Measurements from ENCODE around the gene DNASE1L1. TPM values are rescaled to one million over a fixed set of nuclear protein-coding genes. Genes with fewer than 3 reads are reported as not detected.

DNASE1L1 gene
- total RNA-seq, 1 donor from 2014 or later = 49.2 TPM

DNA sequence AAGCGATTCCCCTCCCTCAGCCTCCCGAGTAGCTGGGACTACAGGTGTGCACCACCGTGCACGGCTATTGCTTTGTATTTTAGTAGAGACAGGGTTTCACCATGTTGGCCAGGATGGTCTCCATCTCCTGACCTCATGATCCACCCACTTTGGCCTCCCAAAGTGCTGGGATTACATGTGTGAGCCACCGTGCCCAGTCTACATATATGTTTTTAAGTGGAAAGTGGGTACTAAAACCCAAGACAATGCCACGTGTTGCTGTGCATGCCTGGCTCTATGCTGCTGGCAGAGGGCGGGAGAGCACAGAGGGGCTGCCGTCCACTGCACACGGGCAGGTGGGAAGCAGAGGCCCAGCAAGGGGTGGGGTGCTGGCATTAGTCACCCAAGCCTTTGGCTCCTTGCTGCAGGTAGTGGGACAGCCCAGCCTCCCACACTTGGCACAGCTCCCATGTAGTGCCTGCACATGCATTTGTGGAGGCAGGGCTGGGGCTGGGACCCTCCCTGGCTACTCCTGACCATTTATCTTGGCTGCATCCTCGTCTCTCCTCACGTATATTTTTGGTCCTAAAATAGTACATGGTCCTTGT, 26.5 kb downstream of the DNASE1L1 start:
- no peak for DNase-seq

DNA sequence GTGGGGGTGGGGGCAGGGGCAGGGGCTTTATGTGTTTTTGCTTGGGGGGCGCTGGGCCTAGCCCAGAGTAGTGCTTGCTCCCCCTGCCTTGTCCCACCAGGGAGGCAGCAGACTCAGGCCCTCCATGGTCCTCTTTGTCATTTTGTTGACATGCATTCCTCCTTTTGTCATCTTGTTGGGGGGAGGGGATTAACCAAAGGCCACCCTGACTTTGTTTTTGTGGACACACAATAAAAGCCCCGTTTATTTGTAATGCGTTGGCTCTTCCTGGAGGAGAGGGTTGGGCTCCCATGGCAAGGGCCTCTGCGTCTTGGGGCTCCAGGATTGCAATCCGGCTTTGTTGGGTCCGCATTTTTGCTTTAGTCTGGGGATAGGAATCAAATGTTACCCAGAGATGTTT, 27.8 kb downstream of the DNASE1L1 start:
- DNase-seq = no peak

DNA sequence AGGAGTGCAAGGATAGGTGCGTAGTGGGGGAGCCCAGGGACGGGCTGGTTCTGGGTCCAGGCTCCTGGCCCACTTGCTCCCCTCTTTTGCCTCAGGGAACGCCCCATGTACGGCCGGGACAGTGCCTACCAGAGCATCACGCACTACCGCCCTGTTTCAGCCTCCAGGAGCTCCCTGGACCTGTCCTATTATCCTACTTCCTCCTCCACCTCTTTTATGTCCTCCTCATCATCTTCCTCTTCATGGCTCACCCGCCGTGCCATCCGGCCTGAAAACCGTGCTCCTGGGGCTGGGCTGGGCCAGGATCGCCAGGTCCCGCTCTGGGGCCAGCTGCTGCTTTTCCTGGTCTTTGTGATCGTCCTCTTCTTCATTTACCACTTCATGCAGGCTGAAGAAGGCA, 28.3 kb downstream of the DNASE1L1 start:
- DNase-seq = no peak

DNA sequence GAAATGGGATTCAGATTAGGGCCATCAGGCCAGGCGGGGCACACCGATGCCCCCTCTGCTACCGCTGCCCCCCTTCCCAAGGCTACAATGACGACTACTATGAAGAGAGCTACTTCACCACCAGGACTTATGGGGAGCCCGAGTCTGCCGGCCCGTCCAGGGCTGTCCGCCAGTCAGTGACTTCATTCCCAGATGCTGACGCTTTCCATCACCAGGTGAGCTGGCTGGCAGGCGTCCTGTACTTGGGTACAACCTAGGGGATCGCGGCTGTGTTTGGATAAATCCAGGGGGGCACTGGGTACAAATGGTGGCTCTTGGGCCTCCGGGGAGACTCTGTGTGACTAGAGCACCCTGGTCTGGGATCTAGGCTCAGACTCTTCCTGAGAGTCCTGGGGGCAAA, 28.9 kb downstream of the DNASE1L1 start:
- no peak for DNase-seq

DNA sequence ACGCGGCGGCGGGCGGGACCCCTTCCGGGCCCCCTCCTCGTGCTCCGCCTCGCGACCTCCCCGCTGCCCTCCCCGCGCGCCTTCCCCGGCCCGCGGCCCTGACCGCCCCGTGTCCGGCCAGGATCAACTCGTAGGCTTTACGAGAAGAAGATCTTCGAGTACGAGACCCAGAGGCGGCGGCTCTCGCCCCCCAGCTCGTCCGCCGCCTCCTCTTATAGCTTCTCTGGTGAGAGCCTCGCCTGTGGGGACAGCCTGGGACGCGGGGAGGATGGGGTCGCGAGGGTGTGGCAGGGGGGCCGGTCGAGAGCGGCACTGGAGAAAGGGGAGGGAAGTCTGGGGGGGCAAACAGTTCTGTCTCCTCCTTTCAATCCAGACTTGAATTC, 29.5 kb downstream of the DNASE1L1 start:
- no peak for DNase-seq

DNA sequence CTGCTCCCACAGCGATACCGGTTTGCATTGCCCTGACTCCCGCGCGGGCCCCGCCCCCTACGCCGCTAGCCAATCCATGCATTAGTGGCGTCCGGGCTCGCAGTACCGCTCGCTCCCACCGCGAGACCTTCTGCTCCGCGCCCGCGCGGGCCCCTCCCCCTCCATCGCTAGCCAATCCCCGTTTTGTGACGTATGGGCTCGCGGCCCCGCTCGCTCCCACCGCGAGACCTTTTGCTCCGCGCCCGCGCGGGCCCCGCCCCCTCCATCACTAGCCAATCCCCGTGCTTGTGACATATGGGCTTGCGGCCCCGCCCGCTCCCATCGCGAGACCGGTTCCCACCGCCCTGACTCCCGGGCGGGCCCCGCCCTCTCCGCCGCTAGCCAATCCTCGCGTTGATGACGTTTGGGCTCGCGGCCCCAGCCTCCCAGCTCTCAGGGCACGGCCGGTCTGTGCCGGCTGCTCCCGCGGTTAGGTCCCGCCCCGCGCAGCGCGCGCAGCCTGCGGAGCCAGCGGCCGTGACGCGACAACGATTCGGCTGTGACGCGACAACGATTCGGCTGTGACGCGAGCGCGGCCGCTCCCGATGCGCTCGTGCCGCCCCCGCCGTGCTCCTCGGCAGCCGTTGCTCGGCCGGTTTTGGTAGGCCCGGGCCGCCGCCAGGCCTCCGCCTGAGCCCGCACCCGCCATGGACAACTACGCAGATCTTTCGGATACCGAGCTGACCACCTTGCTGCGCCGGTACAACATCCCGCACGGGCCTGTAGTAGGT, 30.1 kb downstream of the DNASE1L1 start, which contains the start of gene EMD:
Gene EMD, plus strand, starts transcription at position 497 of the 770 bp plus-strand sequence. Its CDS starts 190 bp downstream, at position 687.
- peak; percentile 98 for DNase-seq

DNA sequence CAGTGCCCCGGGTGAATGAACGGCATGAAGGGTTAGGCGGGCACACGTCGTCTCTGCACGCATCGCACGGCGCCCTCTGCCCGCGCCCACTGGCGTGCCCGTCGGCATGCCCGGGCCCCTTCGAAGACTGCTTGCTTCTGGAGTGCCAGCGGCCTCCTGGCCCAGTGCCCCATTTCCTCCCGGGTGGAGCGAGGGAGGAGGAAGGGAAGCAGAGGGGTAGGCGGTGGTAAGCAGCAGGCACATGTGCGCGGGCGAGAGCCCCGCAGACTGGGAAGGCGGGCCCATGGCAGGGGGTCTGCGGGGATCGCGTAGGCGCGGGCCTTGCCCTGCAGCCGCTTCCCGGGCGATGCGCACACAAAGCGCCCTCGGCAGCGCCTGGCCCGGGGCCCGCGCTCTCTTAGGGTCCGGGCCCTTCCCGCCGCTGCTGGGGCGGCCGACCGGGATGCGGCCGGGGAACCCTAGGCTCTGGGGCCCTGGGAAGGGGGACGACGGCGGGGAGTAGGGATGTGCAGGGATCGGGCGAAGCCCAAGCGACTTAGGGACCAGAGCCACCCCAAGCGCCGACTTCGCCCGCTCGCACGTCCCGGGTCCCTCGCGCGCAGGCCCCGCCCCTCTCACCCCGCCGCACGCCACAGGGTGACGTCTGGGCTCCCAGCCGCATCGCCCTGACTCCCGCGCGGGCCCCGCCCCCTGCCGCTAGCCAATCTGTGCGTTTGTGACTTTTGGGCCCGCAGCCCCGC, 30.8 kb downstream of the DNASE1L1 start:
- DNase-seq = peak; percentile 76

DNA sequence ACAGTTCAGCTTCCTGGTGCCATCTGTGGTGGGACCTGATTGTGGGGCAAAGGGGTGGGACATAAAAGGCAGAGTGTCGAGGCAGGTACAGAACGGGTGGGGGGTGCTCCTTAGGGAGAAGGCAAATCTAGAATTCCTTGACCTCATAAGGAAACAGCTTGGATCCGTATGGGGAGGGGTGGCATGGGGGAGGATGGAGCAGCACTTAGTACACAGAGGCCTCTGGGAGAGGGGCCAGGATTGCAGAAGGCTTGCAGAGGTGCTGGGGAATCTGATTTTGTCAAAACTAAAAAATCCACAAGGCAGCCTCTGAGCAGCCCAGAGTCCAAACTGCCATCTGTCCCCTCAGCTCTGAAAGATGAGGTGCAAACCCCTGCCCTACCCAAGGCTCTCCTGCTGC, 32.3 kb downstream of the DNASE1L1 start:
- no peak for DNase-seq

DNA sequence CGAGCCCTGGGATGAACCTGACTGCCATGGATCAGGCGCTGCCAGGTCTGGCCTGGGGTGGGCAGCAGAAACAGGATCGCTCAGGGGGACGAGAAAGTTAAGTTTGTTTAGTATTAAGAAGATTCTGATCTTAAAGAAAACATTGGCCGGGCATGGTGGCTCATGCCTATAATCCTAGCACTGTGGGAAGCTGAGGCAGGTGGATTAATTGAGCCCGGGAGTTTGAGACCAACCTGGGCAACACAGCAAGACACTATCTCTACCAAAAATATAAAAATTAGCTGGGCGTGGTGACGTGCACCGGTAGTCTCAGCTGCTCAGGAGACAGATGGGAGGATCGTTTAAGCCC, 33.9 kb downstream of the DNASE1L1 start:
- no peak for DNase-seq

DNA sequence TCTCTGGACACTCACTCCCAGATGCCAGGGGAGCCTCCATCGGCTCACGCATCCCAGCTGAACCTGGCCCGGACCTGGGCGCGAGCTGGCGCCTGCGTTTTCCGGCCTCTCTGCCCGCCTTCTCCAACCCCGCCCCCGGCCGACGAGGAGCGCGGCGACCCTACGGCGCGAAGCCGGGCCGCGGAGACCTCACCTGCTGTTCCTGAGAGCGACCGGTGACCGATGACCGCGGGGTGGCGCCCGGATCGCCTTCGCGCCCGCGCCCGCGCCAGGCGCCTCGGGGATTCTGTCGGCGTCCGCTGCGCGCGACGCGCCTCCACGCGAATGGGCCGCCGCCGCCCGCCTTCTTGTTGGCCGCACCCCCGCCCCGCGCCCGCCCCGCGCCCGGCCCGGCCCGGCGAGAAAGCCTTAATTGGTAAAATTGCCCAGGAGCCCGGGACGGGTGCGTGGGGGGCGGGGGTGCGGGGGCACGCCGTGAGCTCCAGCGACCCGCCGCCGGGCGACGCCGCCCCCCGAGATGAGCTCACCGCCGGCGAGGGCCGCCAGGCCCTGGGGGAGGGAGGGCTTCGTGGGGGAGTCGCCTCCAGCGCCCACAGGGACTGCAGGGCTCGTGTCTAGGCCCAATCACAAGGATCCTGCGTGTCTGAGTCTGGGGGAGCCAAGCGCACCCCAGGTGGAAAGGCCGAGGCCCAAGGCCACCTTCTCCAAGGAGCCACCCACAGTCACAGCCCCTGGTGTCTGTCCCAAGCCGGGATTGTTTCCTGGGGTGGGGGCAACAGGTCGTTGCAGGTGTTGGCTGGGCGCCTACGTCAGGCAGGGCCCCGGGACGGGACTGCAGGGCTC, 34.5 kb downstream of the DNASE1L1 start, which contains the start of gene FLNA:
Gene FLNA, minus strand, starts transcription at position 322 of the 843 bp plus-strand sequence. CDS start 3,389 bp downstream, outside the sequence.
- DNase-seq = no peak

DNA sequence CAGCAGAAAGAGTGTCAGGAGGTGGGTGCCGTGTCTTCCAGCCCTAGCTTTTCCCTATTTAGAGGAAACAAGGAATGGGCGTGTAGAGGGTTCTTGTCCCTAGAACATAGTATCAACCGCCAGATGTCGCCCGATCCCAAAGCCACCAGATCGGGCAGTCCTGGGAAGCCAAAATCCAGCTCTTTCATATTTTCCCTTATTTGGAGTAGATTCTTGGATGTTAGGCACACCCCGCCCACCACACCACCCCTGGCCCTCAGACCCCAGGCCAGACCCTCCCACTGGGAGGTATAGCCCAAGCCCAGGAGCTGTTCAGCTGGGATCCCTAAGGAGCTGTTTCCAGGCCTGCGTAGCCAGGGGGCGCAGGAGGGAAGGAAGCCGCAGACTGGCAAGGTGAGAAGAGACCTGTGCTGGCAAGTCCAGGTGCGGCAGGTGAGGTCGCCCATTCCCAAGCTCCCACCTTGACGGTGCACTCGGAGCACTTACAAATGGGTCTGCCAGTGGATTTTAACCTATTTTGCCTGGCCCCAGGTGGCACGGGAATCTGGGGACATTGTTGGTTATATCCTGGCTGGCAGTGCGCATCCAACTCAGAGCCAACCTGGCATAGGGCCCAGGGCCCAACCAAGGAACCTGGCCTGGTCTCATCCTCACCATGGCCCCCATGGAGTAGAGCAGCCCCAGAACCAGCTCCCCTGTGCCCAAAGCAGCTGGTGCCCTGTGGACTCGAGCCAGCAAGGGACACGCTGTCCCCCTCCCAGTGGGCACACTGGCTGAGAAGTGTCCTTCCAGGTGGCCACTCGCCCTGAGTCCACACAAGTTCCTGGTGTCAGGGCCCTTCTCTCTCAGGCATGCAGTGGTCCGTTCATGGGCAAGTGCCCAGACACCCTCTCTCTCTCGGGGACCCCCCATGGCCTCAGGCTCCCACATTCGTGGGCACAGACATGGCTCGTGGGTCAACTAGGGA, 35.4 kb downstream of the DNASE1L1 start:
- DNase-seq = peak; percentile 85

DNA sequence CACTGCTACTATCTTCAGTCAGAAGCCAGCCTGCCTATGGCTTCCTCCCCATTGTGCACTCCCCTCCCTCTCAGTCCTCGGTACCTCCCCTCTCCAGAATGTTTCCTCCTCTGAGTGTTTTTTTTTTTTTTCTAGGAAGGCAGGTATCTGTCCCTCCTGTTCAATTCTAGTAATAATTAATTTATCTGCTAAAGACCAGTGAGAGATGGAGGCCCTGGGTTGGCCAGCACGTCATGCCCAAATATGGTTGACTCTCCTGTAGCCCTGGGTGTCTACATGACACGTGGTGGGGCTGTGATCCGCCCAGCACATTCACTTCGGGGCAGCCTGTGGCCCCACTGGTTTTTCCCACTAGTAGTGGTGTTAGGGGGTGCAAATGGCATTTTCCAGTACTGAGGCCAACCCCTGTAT, 36.4 kb downstream of the DNASE1L1 start:
- DNase-seq = no peak

DNA sequence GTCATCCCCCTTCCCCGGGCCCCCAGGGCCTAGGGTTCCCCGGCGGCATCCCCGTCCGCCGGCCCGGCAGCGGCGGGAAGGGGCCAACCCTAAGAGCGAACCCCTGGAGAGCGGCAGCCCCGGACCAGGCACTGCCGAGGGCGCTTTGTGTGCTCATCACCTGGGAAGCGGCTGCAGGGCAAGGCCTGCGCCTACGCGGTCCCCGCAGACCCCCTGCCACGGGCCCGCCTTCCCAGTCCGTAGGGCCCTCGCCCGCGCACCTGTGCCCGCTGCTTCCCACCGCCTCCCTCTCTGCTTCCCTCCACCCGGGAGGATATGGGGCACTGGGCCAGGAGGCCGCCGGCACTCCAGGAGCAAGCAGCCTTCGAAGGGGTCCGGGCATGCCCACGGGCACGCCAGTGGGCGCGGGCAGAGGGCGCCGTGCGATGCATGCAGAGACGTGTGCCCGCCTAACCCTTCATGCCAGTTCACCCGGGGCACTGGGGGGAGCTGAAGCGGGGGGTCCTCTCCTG, 37.2 kb downstream of the DNASE1L1 start:
- DNase-seq = no peak

DNA sequence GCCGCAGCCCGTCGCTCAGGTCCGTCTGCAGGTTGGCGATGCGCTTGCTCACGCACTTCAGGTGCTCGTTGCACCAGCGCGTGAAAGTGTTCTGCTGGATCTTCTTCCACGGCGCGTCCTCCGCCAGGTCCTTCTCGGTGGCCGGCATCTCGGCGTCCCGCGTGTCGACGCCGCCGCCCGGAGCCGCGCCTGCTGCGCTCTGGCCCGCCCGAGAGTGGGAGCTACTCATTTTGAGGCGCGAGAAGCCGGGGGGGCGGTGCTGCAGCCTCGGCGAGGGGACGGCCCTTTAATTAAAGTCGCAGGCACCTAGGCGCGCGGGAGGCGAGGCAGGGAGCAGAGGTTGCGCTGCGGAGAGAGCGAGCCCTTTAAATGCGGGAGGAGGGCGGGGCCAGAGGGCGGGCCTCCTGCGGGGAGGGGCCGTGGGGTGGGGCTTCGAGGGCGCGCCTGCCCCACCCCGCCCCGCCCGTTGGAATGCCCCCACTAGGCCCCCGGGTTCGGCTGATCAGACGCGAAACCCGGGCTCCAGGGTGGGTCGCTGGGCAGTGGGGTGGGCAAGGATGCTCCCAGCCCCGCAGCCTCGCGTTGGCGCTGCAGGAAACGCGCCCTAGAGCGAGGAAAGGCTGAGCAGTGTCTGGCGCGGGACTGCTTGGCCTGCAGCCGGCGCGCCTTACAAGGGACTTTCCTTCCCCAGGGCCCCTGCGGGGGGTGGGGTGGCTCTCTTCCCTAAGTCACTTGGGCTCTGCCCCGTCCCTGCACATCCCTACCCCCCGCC, 37.9 kb downstream of the DNASE1L1 start:
- DNase-seq = peak; percentile 97

DNA sequence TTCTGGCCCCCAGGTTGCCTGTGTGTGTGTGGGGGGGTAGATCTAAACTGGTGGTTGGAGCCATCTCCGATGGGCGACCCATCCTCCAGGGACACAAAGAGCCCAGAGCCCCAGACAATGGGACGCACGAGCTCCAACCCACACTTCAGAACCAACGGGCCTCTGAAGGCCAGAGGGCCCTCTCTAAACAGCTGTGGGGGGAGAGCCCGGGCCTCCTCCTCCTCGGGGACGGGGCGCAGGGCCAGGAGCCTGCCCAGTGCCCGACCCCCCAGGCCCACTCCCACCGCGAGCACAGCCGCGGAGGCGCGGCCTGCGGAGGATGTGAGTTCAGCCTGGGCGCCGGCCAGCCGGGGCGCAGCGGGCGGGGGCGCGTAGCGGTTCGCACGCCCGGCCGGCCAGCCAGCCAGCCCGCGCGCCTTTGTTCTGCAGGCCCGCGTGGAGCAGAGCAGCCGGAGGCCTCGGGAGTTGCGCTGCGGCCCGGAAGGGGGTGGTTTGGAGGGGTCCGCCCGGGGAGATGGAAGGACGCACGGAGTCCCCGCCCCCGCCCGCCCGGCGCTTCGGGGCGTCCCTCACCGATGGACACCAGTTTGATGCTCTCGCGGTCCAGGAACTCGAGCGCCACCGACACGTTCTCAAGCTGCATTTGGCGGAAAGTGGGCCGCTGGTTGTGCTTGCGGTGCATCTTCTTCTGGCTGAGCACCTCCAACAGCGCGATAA, 38.6 kb downstream of the DNASE1L1 start:
- DNase-seq = peak; percentile 50

DNA sequence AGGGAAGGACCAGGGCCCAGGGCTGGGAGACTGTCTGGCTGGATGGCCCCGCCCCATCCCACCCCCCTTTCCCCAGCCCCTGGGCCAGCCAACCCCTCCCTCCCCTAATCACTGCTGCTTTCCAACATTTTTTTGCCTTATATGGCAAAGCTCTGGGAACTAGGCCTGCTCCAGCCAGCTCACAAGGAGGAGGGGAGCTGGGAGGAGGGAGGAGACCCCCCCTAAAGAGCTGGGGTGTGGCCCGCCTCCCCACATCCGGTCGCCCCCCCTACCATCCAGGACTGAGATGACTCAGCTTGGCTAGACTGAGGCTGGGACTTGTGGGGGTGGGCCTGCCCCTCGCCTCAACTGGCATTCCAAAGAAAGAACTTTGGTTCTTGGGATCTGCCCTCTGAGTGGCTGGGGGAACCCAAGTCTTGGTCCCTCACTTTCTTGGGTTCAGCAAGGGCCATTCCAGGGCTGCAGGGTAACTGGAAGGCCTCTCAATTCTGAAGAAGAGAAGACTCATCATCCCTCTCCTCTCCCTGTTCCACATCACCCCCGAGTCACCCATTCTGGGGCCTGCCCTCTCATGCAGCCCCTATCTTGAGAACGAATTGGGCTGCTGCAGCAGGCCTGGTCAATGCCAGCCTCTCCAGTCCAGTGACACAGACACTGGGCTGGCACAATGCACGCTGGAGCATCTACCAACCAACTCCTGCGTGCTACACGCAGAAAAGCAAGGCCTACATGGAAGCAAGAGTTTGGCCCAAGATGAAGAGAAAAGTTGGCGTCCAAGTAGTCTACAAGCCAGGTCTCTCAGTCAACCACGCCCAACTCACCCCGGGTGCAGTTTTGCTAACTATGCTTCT, 39.4 kb downstream of the DNASE1L1 start:
- peak; percentile 95 for DNase-seq

DNA sequence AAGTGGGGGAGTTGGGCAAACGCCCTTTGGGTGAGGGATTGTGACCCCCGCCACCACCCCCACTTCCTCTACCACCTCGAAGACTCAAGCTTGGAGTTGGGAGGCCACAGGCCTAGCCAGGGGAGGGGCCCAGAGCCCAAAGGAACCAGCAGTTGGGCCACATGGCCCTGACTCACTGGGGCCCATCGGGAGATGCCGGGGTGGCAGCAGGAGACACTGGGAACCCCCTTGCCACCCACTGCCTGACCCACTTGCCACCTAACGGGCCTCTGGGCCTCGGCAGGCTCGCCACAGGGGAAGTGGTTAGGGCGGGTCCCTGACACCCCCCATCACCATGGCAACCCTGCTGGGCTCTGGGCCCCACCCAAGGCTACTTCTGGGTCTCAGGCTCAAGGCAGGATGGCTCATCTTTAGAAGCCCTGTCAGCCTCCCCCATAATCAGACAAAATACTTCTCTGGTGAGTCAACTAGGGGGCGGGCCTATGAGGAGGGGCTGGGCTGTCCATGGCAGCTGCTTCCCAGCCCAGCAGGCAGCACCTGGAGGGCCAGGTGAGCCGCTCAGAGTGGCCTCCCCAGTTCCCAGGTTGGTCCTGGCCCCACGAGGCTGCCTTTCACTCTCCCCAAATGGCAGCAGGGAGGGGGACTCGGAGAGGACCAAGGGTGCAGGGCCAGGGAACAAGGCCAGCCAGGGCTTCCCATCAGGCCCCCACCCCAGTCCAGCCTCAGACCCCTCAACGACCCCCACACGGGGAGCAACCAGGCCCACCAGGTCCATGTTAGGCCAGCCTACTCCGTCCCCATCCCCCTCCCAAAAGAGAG, 40.2 kb downstream of the DNASE1L1 start:
- DNase-seq = peak; percentile 71
